ENCODE measurements around the gene HEXIM2.

DNA sequence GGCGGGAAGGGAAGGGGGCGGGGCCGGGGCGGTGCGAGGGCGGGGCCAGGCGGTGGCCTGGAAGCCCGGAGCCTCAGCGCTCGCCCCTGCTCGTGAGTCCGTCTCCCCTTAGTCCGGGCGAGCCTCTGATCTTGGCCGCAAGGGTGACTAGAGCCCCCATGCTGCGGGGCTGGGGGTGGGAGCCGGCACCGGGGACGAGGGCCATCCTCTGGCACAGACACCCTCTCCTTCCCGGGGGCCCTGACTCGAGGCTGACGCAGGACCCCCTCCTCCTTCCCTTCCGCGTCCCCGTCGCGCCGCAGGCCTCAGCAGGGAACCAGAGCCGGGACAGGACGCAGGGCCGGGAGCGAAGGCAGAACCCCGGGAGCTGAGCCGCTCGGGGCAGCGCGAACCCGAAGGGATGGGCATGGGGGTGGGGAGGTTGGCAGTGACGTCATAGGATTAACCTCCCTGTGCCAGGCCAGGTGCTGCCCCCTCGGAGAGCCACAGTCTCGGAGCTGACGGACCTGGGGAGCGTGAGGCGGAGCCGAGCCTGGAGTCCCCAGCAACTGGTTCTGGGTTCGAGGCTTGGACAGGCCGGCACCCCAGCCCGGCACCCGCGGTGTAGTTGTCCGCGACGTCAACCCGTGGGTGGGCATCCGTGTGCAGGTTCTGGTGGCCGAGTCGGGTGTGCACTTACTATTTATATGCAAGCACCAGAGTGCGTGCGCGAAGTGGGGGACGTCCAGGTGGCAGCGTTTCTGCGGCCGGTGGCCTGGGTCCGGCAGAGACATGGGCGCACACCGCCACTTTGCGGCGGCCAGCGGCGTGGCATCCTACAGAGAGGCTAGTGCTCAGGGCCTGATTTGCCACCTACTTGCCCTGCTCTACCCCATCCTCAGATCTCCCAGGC lies 28.9 kb upstream of the HEXIM2 start:
- TF ChIP-seq, protein P1, sequence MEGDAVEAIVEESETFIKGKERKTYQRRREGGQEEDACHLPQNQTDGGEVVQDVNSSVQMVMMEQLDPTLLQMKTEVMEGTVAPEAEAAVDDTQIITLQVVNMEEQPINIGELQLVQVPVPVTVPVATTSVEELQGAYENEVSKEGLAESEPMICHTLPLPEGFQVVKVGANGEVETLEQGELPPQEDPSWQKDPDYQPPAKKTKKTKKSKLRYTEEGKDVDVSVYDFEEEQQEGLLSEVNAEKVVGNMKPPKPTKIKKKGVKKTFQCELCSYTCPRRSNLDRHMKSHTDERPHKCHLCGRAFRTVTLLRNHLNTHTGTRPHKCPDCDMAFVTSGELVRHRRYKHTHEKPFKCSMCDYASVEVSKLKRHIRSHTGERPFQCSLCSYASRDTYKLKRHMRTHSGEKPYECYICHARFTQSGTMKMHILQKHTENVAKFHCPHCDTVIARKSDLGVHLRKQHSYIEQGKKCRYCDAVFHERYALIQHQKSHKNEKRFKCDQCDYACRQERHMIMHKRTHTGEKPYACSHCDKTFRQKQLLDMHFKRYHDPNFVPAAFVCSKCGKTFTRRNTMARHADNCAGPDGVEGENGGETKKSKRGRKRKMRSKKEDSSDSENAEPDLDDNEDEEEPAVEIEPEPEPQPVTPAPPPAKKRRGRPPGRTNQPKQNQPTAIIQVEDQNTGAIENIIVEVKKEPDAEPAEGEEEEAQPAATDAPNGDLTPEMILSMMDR (conservative IDR thresholded peaks at IDR 0.05 in 1 of 2, IDR thresholded peaks at IDR 0.05 in 1 of 2; ENCODE audit: low read depth in 1 of 2, low read length in 2 of 2) = peak; percentile 65 to 86
- TF ChIP-seq EZH2 (IDR thresholded peaks at IDR 0.05; ENCODE audit: low read length, missing control alignments) = no peak

Measured in fibroblast of lung (primary cell).